Liver (tissue), 9 donors: ENCODE measurements around the gene IKBKE. TPM values are rescaled to one million over a fixed set of nuclear protein-coding genes. Genes with fewer than 3 reads are reported as not detected.

Experiments used
- DNase-seq: peaks from one replicate; pipeline ENCODE4 v3.0.0-alpha.2; 2017; ENCODE audit warnings: low spot score
- H3K27ac ChIP-seq, 2 donors: one replicate each; pipeline ENCODE4 v1.7.0; 2013; ENCODE audit warnings: inconsistent platforms in 2 of 2, low read length in 2 of 2, control low read depth in 1 of 2, low read depth in 1 of 2, mild to moderate bottlenecking in 1 of 2
- H3K27me3 ChIP-seq, 4 donors: one replicate each; pipeline versions ENCODE4 v1.6.1 to v1.7.0; 2013; ENCODE audit warnings: low read length in 3 of 4, inconsistent platforms in 1 of 4, mild to moderate bottlenecking in 1 of 4, moderate library complexity in 1 of 4; ENCODE audit not compliant: control insufficient read depth in 4 of 4, insufficient read depth in 4 of 4
- H3K36me3 ChIP-seq, 4 donors: one replicate each; pipeline versions ENCODE4 v1.6.1 to v1.7.0; 2013; ENCODE audit warnings: low read length in 3 of 4, mild to moderate bottlenecking in 3 of 4, low read depth in 1 of 4, moderate library complexity in 1 of 4; ENCODE audit not compliant: control insufficient read depth in 4 of 4, insufficient read depth in 3 of 4
- H3K4me1 ChIP-seq, 4 donors: one replicate each; pipeline versions ENCODE4 v1.6.1 to v1.7.0; 2013; ENCODE audit warnings: low read length in 3 of 4, mild to moderate bottlenecking in 3 of 4, moderate library complexity in 1 of 4; ENCODE audit not compliant: control insufficient read depth in 4 of 4, insufficient read depth in 4 of 4
- H3K4me3 ChIP-seq, 3 donors: one replicate each; pipeline versions ENCODE4 v1.6.1 to v1.7.0; 2013; ENCODE audit warnings: low read length in 3 of 3, control low read depth in 1 of 3, low read depth in 1 of 3, mild to moderate bottlenecking in 1 of 3
- H3K9ac ChIP-seq, 2 donors: one replicate each; pipeline ENCODE4 v1.7.0; 2013; ENCODE audit warnings: low read length in 2 of 2, mild to moderate bottlenecking in 2 of 2, moderate library complexity in 2 of 2, control low read depth in 1 of 2, low read depth in 1 of 2
- H3K9me3 ChIP-seq, 4 donors: one replicate each; pipeline versions ENCODE4 v1.6.1 to v1.7.0; 2013; ENCODE audit warnings: low read length in 3 of 4; ENCODE audit not compliant: control insufficient read depth in 4 of 4
- CTCF ChIP-seq: fragments of 150-350 bp; IDR thresholded peaks from 2 replicates; pipeline ENCODE4 v1.5.1; 2017; ENCODE audit warnings: improper control_type of control experiment, low read depth, low read length; ENCODE audit not compliant: missing input control
- EGR1 ChIP-seq, 2 donors: IDR thresholded peaks; 2 replicates each; pipeline ENCODE4 v1.6.1; 2016 to 2018; ENCODE audit warnings: antibody characterized with exemption in 2 of 2, low read depth in 2 of 2
- FOXA1 ChIP-seq: IDR thresholded peaks from 2 replicates; pipeline ENCODE4 v1.6.1; 2016; ENCODE audit warnings: antibody characterized with exemption
- FOXA2 ChIP-seq: IDR thresholded peaks from 2 replicates; pipeline ENCODE4 v1.6.1; 2016; ENCODE audit warnings: antibody characterized with exemption
- GABPA ChIP-seq, 2 donors: IDR thresholded peaks in 1 of 2; conservative IDR thresholded peaks in 1 of 2; 2 replicates each; pipeline ENCODE4 v1.6.1; 2016; ENCODE audit warnings: antibody characterized with exemption in 2 of 2, mild to moderate bottlenecking in 1 of 2, moderate library complexity in 1 of 2
- HNF4G ChIP-seq: IDR thresholded peaks from 2 replicates; pipeline ENCODE4 v1.6.1; 2016; ENCODE audit warnings: antibody characterized with exemption
- NR2F2 ChIP-seq: IDR thresholded peaks from 2 replicates; pipeline ENCODE4 v1.6.1; 2016; ENCODE audit warnings: antibody characterized with exemption
- RAD21 ChIP-seq, 2 donors: IDR thresholded peaks; 2 replicates each; pipeline ENCODE4 v1.6.1; 2016; ENCODE audit warnings: antibody characterized with exemption in 2 of 2, mild to moderate bottlenecking in 2 of 2
- REST ChIP-seq: IDR thresholded peaks from 2 replicates; pipeline ENCODE4 v1.6.1; 2016; ENCODE audit warnings: antibody characterized with exemption, mild to moderate bottlenecking
- RXRA ChIP-seq, 2 donors: IDR thresholded peaks; 2 replicates each; pipeline ENCODE4 v1.6.1; 2017 to 2018; ENCODE audit warnings: antibody characterized with exemption in 2 of 2, mild to moderate bottlenecking in 1 of 2
- SP1 ChIP-seq: IDR thresholded peaks from 2 replicates; pipeline ENCODE4 v1.6.1; 2018; ENCODE audit warnings: antibody characterized with exemption, mild to moderate bottlenecking
- TAF1 ChIP-seq: conservative IDR thresholded peaks from 2 replicates; pipeline ENCODE4 v1.6.1; 2016; ENCODE audit warnings: antibody characterized with exemption, mild to moderate bottlenecking
- WGBS: extraction: QIAGEN DNeasy Blood & Tissue Kit; methylation state at CpG from one replicate; pipeline ENCODE4 v1.1.7; 2013; 5-methylcytosine and 5-hydroxymethylcytosine counted together
- polyA plus RNA-seq, 2 donors: library from polyadenylated mRNA; stranded (reverse) in 1 of 2; unstranded in 1 of 2; fragments of 200-250 nt in 1 of 2; fragments of >200 nt in 1 of 2; fragmentation: Nextera tagmentation in 1 of 2; extraction: Ambion mirVana in 1 of 2; gene quantifications; one replicate each; pipeline versions ENCODE4 v1.2.1 to v1.2.3, GENCODE V29; 2013 to 2015
- total RNA-seq, 2 donors: library from RNA; depleted of rRNA; stranded (reverse); fragments of >200 nt; gene quantifications; one replicate each; pipeline ENCODE4 v1.2.3, GENCODE V29; 2014
- donor health status: healthy.
- donor health status: healthy.
- donor health status: healthy.
- donor health status: healthy.
- donor health status: healthy.

The IKBKE gene
- total and polyA plus RNA-seq, 4 donors, result 0.81 to 3.9 (median 1.5) TPM

- Histone ChIP-seq H3K36me3 (peaks cover 0 to 9% (median 5%) of the 10 kb centered on the region in 4 donors), H3K27ac (no peak overlapping the region)
- 64% methylated on average over 9 of the region's 9 CpGs for WGBS
Measured at GRCh38 chr1:206461602-206462455, 8.4 kb upstream of the IKBKE start.

GRCh38 chr1:206463137-206463536 lies 7.1 kb upstream of the IKBKE start:
- H3K4me1 ChIP-seq, result no peaks in the 10 kb centered on the region
- WGBS, result 83% methylated on average over 1 of the region's 1 CpG
- no peak overlapping the region for H3K9ac ChIP-seq
- no peak overlapping the region for H3K27ac ChIP-seq
- no peak overlapping the region for H3K4me3 ChIP-seq
- peaks cover 0 to 5% (median 3%) of the 10 kb centered on the region in 4 donors for H3K36me3 ChIP-seq
- H3K9me3 ChIP-seq, result no peaks in the 10 kb centered on the region
- DNase-seq, result no peak
- no peaks in the 10 kb centered on the region for H3K27me3 ChIP-seq
- TF ChIP-seq GABPA (IDR thresholded peaks at IDR 0.05 in 1 of 2, conservative IDR thresholded peaks at IDR 0.05 in 1 of 2) (no peak), CTCF (no peak), FOXA1 (no peak), HNF4G (no peak), REST (no peak), SP1 (no peak), EGR1 (IDR thresholded peaks at IDR 0.05; ENCODE audit: low read depth in 2 of 2) (no peak), RXRA (IDR thresholded peaks at IDR 0.05) (no peak)

More at GRCh38 chr1:206461602-206462455, 8.4 kb upstream of the IKBKE start:
- Histone ChIP-seq H3K4me1 (no peaks in the 10 kb centered on the region), H3K4me3 (no peak overlapping the region), H3K9ac (no peak overlapping the region), H3K9me3 (no peaks in the 10 kb centered on the region), H3K27me3 (no peaks in the 10 kb centered on the region)
- peak; percentile 74 for DNase-seq
- no peak for TF ChIP-seq TAF1
- no peak for TF ChIP-seq SP1
- no peak for TF ChIP-seq GABPA (IDR thresholded peaks at IDR 0.05 in 1 of 2, conservative IDR thresholded peaks at IDR 0.05 in 1 of 2)
- no peak for TF ChIP-seq FOXA1
- TF ChIP-seq CTCF, result peak; percentile 80
- no peak for TF ChIP-seq RXRA (IDR thresholded peaks at IDR 0.05)
- TF ChIP-seq NR2F2, result no peak
- TF ChIP-seq FOXA2, result no peak
- no peak for TF ChIP-seq HNF4G
- TF ChIP-seq RAD21 (IDR thresholded peaks at IDR 0.05), result peak; percentile 77 to 89
- no peak for TF ChIP-seq REST
